Stomach (tissue), 9 donors: Measurements from ENCODE around the gene PLET1. TPM values are rescaled to one million over a fixed set of nuclear protein-coding genes. Genes with fewer than 3 reads are reported as not detected.

Experiments
- DNase-seq, 2 donors: peaks; one replicate each; pipeline versions ENCODE4 v3.0.0 to v3.0.0-alpha.2; 2013 to 2019
- H3K27ac ChIP-seq, 5 donors: fragments of 200-600 bp in 4 of 5; sonication (generic) in 4 of 5; one replicate each; pipeline ENCODE4 v1.5.1; 2013 to 2019; ENCODE audit warnings: mild to moderate bottlenecking in 1 of 5, moderate library complexity in 1 of 5
- H3K27me3 ChIP-seq, 3 donors: fragments of 200-600 bp; sonication (generic); one replicate each; pipeline ENCODE4 v1.5.1; 2017 to 2019; ENCODE audit warnings: mixed run types in 1 of 3
- H3K36me3 ChIP-seq, 4 donors: fragments of 200-600 bp; sonication (generic); 1 replicate in 3 of 4; 2 replicates in 1 of 4; pipeline ENCODE4 v1.5.1; 2016 to 2019
- H3K4me1 ChIP-seq, 4 donors: fragments of 200-600 bp; sonication (generic); one replicate each; pipeline ENCODE4 v1.5.1; 2016 to 2019
- H3K4me3 ChIP-seq, 4 donors: fragments of 200-600 bp; sonication (generic) in 3 of 4; one replicate each; pipeline ENCODE4 v1.5.1; 2016 to 2019; ENCODE audit warnings: mild to moderate bottlenecking in 1 of 4
- H3K9me3 ChIP-seq, 4 donors: fragments of 200-600 bp; sonication (generic); one replicate each; pipeline ENCODE4 v1.5.1; 2016 to 2019
- CTCF ChIP-seq, 7 experiments: fragments of 450-650 bp in 4 of 7; fragments of 200-600 bp in 3 of 7; sonication (generic) in 3 of 7; IDR thresholded peaks; one replicate each; pipeline ENCODE4 v1.5.1; 2016 to 2019; ENCODE audit warnings: antibody characterized with exemption in 7 of 7, control low read depth in 2 of 7, mild to moderate bottlenecking in 1 of 7
- EP300 ChIP-seq: sonication (generic); formaldehyde crosslinking; IDR thresholded peaks from one replicate; pipeline ENCODE4 v1.6.1; 2017; ENCODE audit warnings: antibody characterized with exemption
- POLR2A ChIP-seq, 4 donors: fragments of 450-650 bp; IDR thresholded peaks; one replicate each; pipeline ENCODE4 v1.6.1; 2016; ENCODE audit warnings: antibody characterized with exemption in 4 of 4, control low read depth in 2 of 4, mild to moderate bottlenecking in 1 of 4, moderate library complexity in 1 of 4
- POLR2AphosphoS5 ChIP-seq, 3 donors: sonication (generic); formaldehyde crosslinking; IDR thresholded peaks; one replicate each; pipeline ENCODE4 v1.6.1; 2016; ENCODE audit warnings: antibody characterized with exemption in 3 of 3
- WGBS, 5 donors: extraction: QIAGEN DNeasy Blood & Tissue Kit in 3 of 5; methylation state at CpG; one replicate each; pipeline versions ENCODE4 v1.1.5 to v1.1.7; 2013 to 2018; 5-methylcytosine and 5-hydroxymethylcytosine counted together
- intact Hi-C: fragments of 100-400 bp; cut with DNase I; formaldehyde crosslinking; loops from one replicate; pipeline ENCODE4 v1.15.1; 2023; ENCODE audit warnings: low total_unique reads
- polyA plus RNA-seq, 3 donors: library from polyadenylated mRNA; stranded (reverse); fragments of 200-250 nt; gene quantifications; one replicate each; pipeline ENCODE4 v1.2.3, GENCODE V29; 2013
- total RNA-seq, 5 donors: library from RNA; depleted of rRNA; stranded (reverse); fragments of >200 nt; gene quantifications; one replicate each; pipeline versions ENCODE4 v1.1.0 to v1.2.3, GENCODE V29; 2014 to 2016
- donor health status: healthy with polysubstance abuse.
- donor health status: Bipolar disorder and iron deficiency.
- donor health status: healthy.

PLET1 gene
- total and polyA plus RNA-seq, 8 donors, result not detected

- no peak for TF ChIP-seq CTCF (IDR thresholded peaks at IDR 0.05)
- TF ChIP-seq EP300, result no peak
- no peak for TF ChIP-seq POLR2AphosphoS5 (IDR thresholded peaks at IDR 0.05)
- TF ChIP-seq POLR2A (IDR thresholded peaks at IDR 0.05), result no peak
- no peak overlapping the region for H3K4me3 ChIP-seq
- intact Hi-C loops, result loop anchor here (5.0 kb wide), 1 partner anchor 56 kb away; no protein-coding TSS in a partner anchor
- DNase-seq, result no peak
- H3K9me3 ChIP-seq, result no peaks in the 10 kb centered on the region
- H3K4me1 ChIP-seq, result peaks cover 5 to 9% (median 8%) of the 10 kb centered on the region in 4 donors
- H3K27me3 ChIP-seq, result no peaks in the 10 kb centered on the region
- H3K27ac ChIP-seq, result no peak overlapping the region
- H3K36me3 ChIP-seq, result no peaks in the 10 kb centered on the region
Measured at GRCh38 chr11:112277941-112278340, 17.3 kb upstream of the PLET1 start.

DNA sequence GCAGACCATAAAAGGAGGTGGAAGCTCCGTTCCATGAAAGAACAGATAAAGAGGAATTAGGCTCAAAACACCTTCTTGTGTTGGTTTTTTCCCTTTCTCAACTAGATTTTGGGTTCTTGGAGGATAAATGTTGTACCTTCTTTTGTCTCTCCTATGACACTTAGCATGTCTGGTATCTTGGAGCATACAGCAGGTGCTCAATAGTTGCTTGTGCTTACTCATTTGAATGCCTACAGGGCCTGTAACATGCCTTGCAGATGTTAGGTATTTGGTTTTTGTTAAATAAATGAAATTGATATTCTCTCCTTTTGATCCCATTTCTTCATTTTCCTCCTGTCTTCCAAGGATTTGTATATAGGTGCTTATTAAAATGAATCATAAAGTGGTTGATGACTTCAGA, 16.4 kb upstream of the PLET1 start:
- TF ChIP-seq POLR2AphosphoS5 (IDR thresholded peaks at IDR 0.05) (no peak), CTCF (IDR thresholded peaks at IDR 0.05) (no peak), POLR2A (IDR thresholded peaks at IDR 0.05) (no peak), EP300 (no peak)
- Histone ChIP-seq H3K4me3 (no peak overlapping the region), H3K36me3 (no peaks in the 10 kb centered on the region), H3K27me3 (no peaks in the 10 kb centered on the region), H3K27ac (no peak overlapping the region), H3K9me3 (no peaks in the 10 kb centered on the region), H3K4me1 (peaks cover 5 to 9% (median 8%) of the 10 kb centered on the region in 4 donors)
- 38 to 82% (median 78%) methylated on average over 1 of the region's 1 CpG for WGBS, 5 donors
- DNase-seq, result no peak
- intact Hi-C loops, result loop anchor here (5.0 kb wide), 1 partner anchor 55 kb away; no protein-coding TSS in a partner anchor

DNA sequence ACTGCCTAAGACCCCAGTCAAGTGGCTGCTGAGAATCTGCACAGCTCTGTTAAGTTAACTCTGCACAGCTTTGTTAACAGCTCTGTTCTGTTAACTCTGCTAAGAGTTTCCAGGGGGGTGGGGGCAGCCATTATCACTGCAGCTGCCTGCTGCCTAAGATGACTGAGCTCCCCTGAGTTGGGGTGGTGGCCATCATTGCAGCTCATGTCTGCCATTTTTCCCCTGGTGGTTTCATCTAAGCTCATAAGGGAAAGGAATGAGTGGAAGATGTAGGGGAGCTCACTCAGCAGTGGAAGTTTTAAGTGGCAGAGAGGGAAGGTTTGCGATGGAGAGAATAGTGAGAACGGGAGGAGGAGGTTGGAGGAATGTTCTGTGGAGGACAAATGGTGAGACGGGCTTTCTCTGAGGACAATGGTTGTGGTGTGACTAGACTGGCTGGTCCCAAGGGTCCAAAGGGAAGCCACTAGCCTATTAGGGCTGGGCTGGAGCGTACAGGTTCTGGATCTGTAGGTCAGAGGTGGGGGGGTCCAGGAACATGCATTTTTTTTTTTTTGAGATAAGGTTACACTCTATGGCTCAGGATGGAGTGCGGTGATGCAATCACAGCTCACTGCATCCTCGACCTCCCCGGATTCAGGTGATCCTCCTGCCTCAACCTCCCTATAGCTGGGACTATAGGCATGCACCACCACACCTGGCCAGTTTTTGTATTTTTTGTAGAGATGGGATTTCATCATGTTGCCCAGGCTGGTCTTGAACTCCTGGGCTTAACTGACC, 13.5 kb upstream of the PLET1 start:
- H3K9me3 ChIP-seq, result no peaks in the 10 kb centered on the region
- WGBS, 5 donors, result 91 to 98% (median 93%) methylated on average over 5 to 7 of the region's 7 CpGs
- no peak overlapping the region for H3K27ac ChIP-seq
- no peaks in the 10 kb centered on the region for H3K4me1 ChIP-seq
- no peaks in the 10 kb centered on the region for H3K27me3 ChIP-seq
- TF ChIP-seq POLR2AphosphoS5 (IDR thresholded peaks at IDR 0.05), result no peak
- TF ChIP-seq POLR2A (IDR thresholded peaks at IDR 0.05), result no peak
- no peak for TF ChIP-seq EP300
- no peak for TF ChIP-seq CTCF (IDR thresholded peaks at IDR 0.05)
- H3K4me3 ChIP-seq, result no peak overlapping the region
- no peak for DNase-seq
- intact Hi-C loops, result no loop called here
- no peaks in the 10 kb centered on the region for H3K36me3 ChIP-seq

DNA sequence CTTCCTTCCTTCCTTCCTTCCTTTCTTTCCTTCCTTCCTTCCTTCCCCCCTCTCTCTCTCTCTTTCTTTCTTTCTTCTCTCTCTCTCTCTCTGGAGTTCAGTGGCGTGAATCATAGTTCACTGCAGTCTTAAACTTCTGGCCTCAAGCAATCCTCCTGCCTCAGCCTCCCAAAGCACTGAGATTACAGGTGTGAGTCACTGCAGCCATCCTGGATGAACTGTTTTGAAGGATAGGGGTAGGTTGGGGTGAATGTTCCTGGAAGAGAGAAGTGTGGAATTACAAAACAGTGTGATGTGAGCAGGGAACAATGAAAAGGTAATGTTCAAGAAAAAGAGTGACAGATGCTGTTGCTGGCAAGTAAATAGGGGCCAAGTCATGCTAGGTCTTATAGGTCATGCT, 12.4 kb upstream of the PLET1 start:
- no peaks in the 10 kb centered on the region for H3K27me3 ChIP-seq
- 83 to 100% (median 91%) methylated on average over 1 of the region's 1 CpG for WGBS, 5 donors

More for the DNA sequence above, 12.4 kb upstream of the PLET1 start:
- intact Hi-C loops, result no loop called here
- TF ChIP-seq EP300 (no peak), POLR2A (IDR thresholded peaks at IDR 0.05) (no peak), CTCF (IDR thresholded peaks at IDR 0.05) (no peak), POLR2AphosphoS5 (IDR thresholded peaks at IDR 0.05) (no peak)
- H3K36me3 ChIP-seq, result no peaks in the 10 kb centered on the region
- no peaks in the 10 kb centered on the region for H3K9me3 ChIP-seq
- H3K27ac ChIP-seq, result no peak overlapping the region
- no peak overlapping the region for H3K4me3 ChIP-seq
- no peak for DNase-seq
- H3K4me1 ChIP-seq, result no peaks in the 10 kb centered on the region
